Mesenchymal stem cell (in vitro differentiated cells and primary cell): ENCODE results near the gene DDIT3.

Experiments
- DNase-seq: peaks from one replicate; pipeline ENCODE4 v3.0.0-alpha.2; 2013
- H2AFZ ChIP-seq: one replicate; pipeline ENCODE4 v1.6.1; 2013; ENCODE audit warnings: low read depth, mild to moderate bottlenecking, control low read depth, inconsistent platforms, low read length, moderate library complexity
- H2AK5ac ChIP-seq: 2 replicates; pipeline ENCODE4 v1.6.1; 2013; ENCODE audit warnings: low read length, moderate library complexity, mild to moderate bottlenecking, inconsistent platforms; ENCODE audit not compliant: severe bottlenecking
- H2BK120ac ChIP-seq: one replicate; pipeline ENCODE4 v1.6.1; 2013; ENCODE audit warnings: low read depth, mild to moderate bottlenecking, inconsistent platforms, low read length, moderate library complexity
- H2BK12ac ChIP-seq, 2 experiments: one replicate each; pipeline ENCODE4 v1.6.1; 2013; ENCODE audit warnings: inconsistent platforms in 2 of 2, low read length in 2 of 2, mild to moderate bottlenecking in 2 of 2, moderate library complexity in 2 of 2, control low read depth in 1 of 2
- H2BK15ac ChIP-seq: one replicate; pipeline ENCODE4 v1.6.1; 2013; ENCODE audit warnings: mild to moderate bottlenecking, low read depth, inconsistent platforms; ENCODE audit not compliant: poor library complexity, severe bottlenecking
- H2BK5ac ChIP-seq: 2 replicates; pipeline ENCODE4 v1.6.1; 2013; ENCODE audit warnings: low read depth, mild to moderate bottlenecking, low read length, control low read depth, inconsistent platforms; ENCODE audit not compliant: poor library complexity, severe bottlenecking
- H3K14ac ChIP-seq, 2 experiments: one replicate each; pipeline ENCODE4 v1.6.1; 2013; ENCODE audit warnings: inconsistent platforms in 2 of 2, low read length in 2 of 2, control low read depth in 1 of 2, mild to moderate bottlenecking in 1 of 2, moderate library complexity in 1 of 2
- H3K18ac ChIP-seq, 2 experiments: one replicate each; pipeline ENCODE4 v1.6.1; 2013; ENCODE audit warnings: inconsistent platforms in 2 of 2, low read length in 2 of 2, control low read depth in 1 of 2, low read depth in 1 of 2, mild to moderate bottlenecking in 1 of 2
- H3K23ac ChIP-seq, 2 experiments: one replicate each; pipeline ENCODE4 v1.6.1; 2013; ENCODE audit warnings: inconsistent platforms in 2 of 2, low read length in 2 of 2, mild to moderate bottlenecking in 2 of 2, moderate library complexity in 2 of 2, control low read depth in 1 of 2
- H3K27ac ChIP-seq: 2 replicates; pipeline ENCODE4 v1.5.1; 2013; ENCODE audit warnings: mild to moderate bottlenecking, moderate library complexity, low read length, control low read depth, inconsistent platforms; ENCODE audit not compliant: poor library complexity, severe bottlenecking
- H3K27me3 ChIP-seq, 2 experiments: 2 replicates each; pipeline versions ENCODE4 v1.6.1 to v1.7.0; 2013; ENCODE audit warnings: low read length in 2 of 2, mild to moderate bottlenecking in 2 of 2, moderate library complexity in 2 of 2, control low read depth in 1 of 2, inconsistent platforms in 1 of 2; ENCODE audit not compliant: control insufficient read depth in 1 of 2, insufficient read depth in 1 of 2
- H3K36me3 ChIP-seq, 2 experiments: 2 replicates each; pipeline versions ENCODE4 v1.6.1 to v1.7.0; 2013; ENCODE audit warnings: low read length in 2 of 2, control low read depth in 1 of 2, inconsistent platforms in 1 of 2, low read depth in 1 of 2, mild to moderate bottlenecking in 1 of 2; ENCODE audit not compliant: insufficient read depth in 2 of 2, control insufficient read depth in 1 of 2
- H3K4ac ChIP-seq, 2 experiments: one replicate each; pipeline ENCODE4 v1.6.1; 2013; ENCODE audit warnings: inconsistent platforms in 2 of 2, low read length in 2 of 2, mild to moderate bottlenecking in 2 of 2, moderate library complexity in 2 of 2, control low read depth in 1 of 2, low read depth in 1 of 2
- H3K4me1 ChIP-seq: 2 replicates; pipeline ENCODE4 v1.6.1; 2013; ENCODE audit warnings: low read depth, low read length, control low read depth; ENCODE audit not compliant: control insufficient read depth, insufficient read depth
- H3K4me2 ChIP-seq: 2 replicates; pipeline ENCODE4 v1.6.1; 2013; ENCODE audit warnings: low read length, mild to moderate bottlenecking, inconsistent platforms; ENCODE audit not compliant: poor library complexity, severe bottlenecking
- H3K4me3 ChIP-seq, 2 experiments: 2 replicates each; pipeline versions ENCODE4 v1.5.1 to v1.7.0; 2013; ENCODE audit warnings: low read length in 2 of 2, mild to moderate bottlenecking in 2 of 2, control low read depth in 1 of 2, low read depth in 1 of 2; ENCODE audit not compliant: insufficient read depth in 1 of 2
- H3K79me1 ChIP-seq: replicated peaks from 2 replicates; pipeline ENCODE4 v1.6.1; 2013; ENCODE audit warnings: mild to moderate bottlenecking, control low read depth, low read length, inconsistent platforms; ENCODE audit not compliant: poor library complexity, severe bottlenecking
- H3K9ac ChIP-seq: 2 replicates; pipeline ENCODE4 v1.7.0; 2013; ENCODE audit warnings: mild to moderate bottlenecking, low read length, moderate library complexity
- H3K9me3 ChIP-seq: 2 replicates; pipeline ENCODE4 v1.7.0; 2013; ENCODE audit warnings: mild to moderate bottlenecking, low read length; ENCODE audit not compliant: control insufficient read depth
- H4K8ac ChIP-seq: one replicate; pipeline ENCODE4 v1.6.1; 2013; ENCODE audit warnings: inconsistent platforms, mild to moderate bottlenecking, low read length, moderate library complexity
- H4K91ac ChIP-seq: one replicate; pipeline ENCODE4 v1.6.1; 2013; ENCODE audit warnings: mild to moderate bottlenecking, low read length, inconsistent platforms
- WGBS: methylation state at CpG from one replicate; pipeline ENCODE4 v1.1.7; 2013; ENCODE audit warnings: mixed read lengths; 5-methylcytosine and 5-hydroxymethylcytosine counted together

The DDIT3 gene

GRCh38 chr12:57513266-57513665 lies 7.0 kb downstream of the DDIT3 start:
- H3K4ac ChIP-seq: no peak overlapping the region
- H3K79me1 ChIP-seq: peaks cover 17% of the 10 kb centered on the region
- no peak overlapping the region for H2BK5ac ChIP-seq
- no peak overlapping the region for H3K18ac ChIP-seq
- H3K23ac ChIP-seq: no peak overlapping the region
- H2AK5ac ChIP-seq: no peak overlapping the region
- H4K8ac ChIP-seq: no peak overlapping the region
- H3K27me3 ChIP-seq: no peaks in the 10 kb centered on the region
- H3K27ac ChIP-seq: no peak overlapping the region
- no peak for DNase-seq
- no peaks in the 10 kb centered on the region for H3K9me3 ChIP-seq
- no peak overlapping the region for H2BK12ac ChIP-seq
- H3K4me2 ChIP-seq: no peak overlapping the region
- peaks cover 63 to 83% of the 10 kb centered on the region in 2 experiments for H3K36me3 ChIP-seq
- no peak overlapping the region for H3K4me3 ChIP-seq
- WGBS: 96% methylated on average over 4 of the region's 5 CpGs
- no peak overlapping the region for H3K9ac ChIP-seq
- no peak overlapping the region for H2AFZ ChIP-seq
- no peak overlapping the region for H2BK15ac ChIP-seq
- H4K91ac ChIP-seq: no peak overlapping the region
- no peak overlapping the region for H3K14ac ChIP-seq
- H3K4me1 ChIP-seq: peaks cover 4% of the 10 kb centered on the region
- H2BK120ac ChIP-seq: no peak overlapping the region

GRCh38 chr12:57512665-57513064 lies 7.6 kb downstream of the DDIT3 start:
- H3K9ac ChIP-seq: no peak overlapping the region
- H3K4me2 ChIP-seq: no peak overlapping the region
- DNase-seq: no peak
- H3K79me1 ChIP-seq: peaks cover 17% of the 10 kb centered on the region
- no peak overlapping the region for H2BK5ac ChIP-seq
- no peak overlapping the region for H3K18ac ChIP-seq
- H2AFZ ChIP-seq: no peak overlapping the region
- H3K14ac ChIP-seq: no peak overlapping the region
- no peak overlapping the region for H2AK5ac ChIP-seq
- H3K36me3 ChIP-seq: peaks cover 63 to 77% of the 10 kb centered on the region in 2 experiments
- H2BK15ac ChIP-seq: no peak overlapping the region
- peaks cover 4% of the 10 kb centered on the region for H3K4me1 ChIP-seq
- no peaks in the 10 kb centered on the region for H3K9me3 ChIP-seq
- no peak overlapping the region for H3K4me3 ChIP-seq
- no peak overlapping the region for H3K23ac ChIP-seq
- H2BK120ac ChIP-seq: no peak overlapping the region
- H4K8ac ChIP-seq: peak overlapping the region; percentile 38
- no peak overlapping the region for H3K27ac ChIP-seq
- no peaks in the 10 kb centered on the region for H3K27me3 ChIP-seq
- no peak overlapping the region for H3K4ac ChIP-seq
- H4K91ac ChIP-seq: no peak overlapping the region
- WGBS: 98% methylated on average over 6 of the region's 6 CpGs
- no peak overlapping the region for H2BK12ac ChIP-seq

- 99% methylated on average over 6 of the region's 7 CpGs for WGBS
Measured at GRCh38 chr12:57511588-57512325, 8.6 kb downstream of the DDIT3 start.

GRCh38 chr12:57511161-57511560 lies 9.2 kb downstream of the DDIT3 start:
- no peaks in the 10 kb centered on the region for H3K27me3 ChIP-seq
- H3K36me3 ChIP-seq: peaks cover 52 to 66% of the 10 kb centered on the region in 2 experiments

More at GRCh38 chr12:57511588-57512325, 8.6 kb downstream of the DDIT3 start:
- Histone ChIP-seq H3K36me3 (peaks cover 57 to 68% of the 10 kb centered on the region in 2 experiments), H2AFZ (no peak overlapping the region), H2BK15ac (no peak overlapping the region), H3K27ac (no peak overlapping the region), H2AK5ac (no peak overlapping the region), H3K14ac (no peak overlapping the region), H2BK120ac (no peak overlapping the region), H4K91ac (no peak overlapping the region), H3K4me2 (no peak overlapping the region), H4K8ac (peak overlapping the region; percentile 4), H3K18ac (no peak overlapping the region), H3K4me1 (peaks cover 4% of the 10 kb centered on the region), H2BK5ac (no peak overlapping the region), H2BK12ac (no peak overlapping the region), H3K4me3 (no peak overlapping the region), H3K27me3 (no peaks in the 10 kb centered on the region), H3K9ac (no peak overlapping the region), H3K23ac (no peak overlapping the region), H3K4ac (no peak overlapping the region), H3K9me3 (no peaks in the 10 kb centered on the region), H3K79me1 (peaks cover 17% of the 10 kb centered on the region)
- no peak for DNase-seq

More at GRCh38 chr12:57511161-57511560, 9.2 kb downstream of the DDIT3 start:
- no peak overlapping the region for H2BK15ac ChIP-seq
- no peak overlapping the region for H2BK12ac ChIP-seq
- H3K4me3 ChIP-seq: no peak overlapping the region
- H4K91ac ChIP-seq: no peak overlapping the region
- no peak overlapping the region for H4K8ac ChIP-seq
- no peak overlapping the region for H2BK120ac ChIP-seq
- H2BK5ac ChIP-seq: no peak overlapping the region
- H3K4me1 ChIP-seq: peaks cover 4% of the 10 kb centered on the region
- H3K4ac ChIP-seq: no peak overlapping the region
- H2AK5ac ChIP-seq: no peak overlapping the region
- H3K9me3 ChIP-seq: no peaks in the 10 kb centered on the region
- peaks cover 17% of the 10 kb centered on the region for H3K79me1 ChIP-seq
- no peak overlapping the region for H3K27ac ChIP-seq
- no peak overlapping the region for H3K14ac ChIP-seq
- DNase-seq: no peak
- no peak overlapping the region for H3K23ac ChIP-seq
- WGBS: 99% methylated on average over 4 of the region's 4 CpGs
- no peak overlapping the region for H2AFZ ChIP-seq
- H3K9ac ChIP-seq: no peak overlapping the region
- H3K18ac ChIP-seq: no peak overlapping the region
- no peak overlapping the region for H3K4me2 ChIP-seq
